Stimulated activated CD4-positive, alpha-beta T cell treated with anti-CD3 and anti-CD28 coated beads, Interleukin-2, amount 100 ng/mL, for 48 hours (primary cell): ENCODE data around the gene GNG2.

Source experiments
- DNase-seq, 2 donors: peaks; one replicate each; pipeline ENCODE4 v3.0.0-alpha.2; 2020

Gene GNG2

DNA sequence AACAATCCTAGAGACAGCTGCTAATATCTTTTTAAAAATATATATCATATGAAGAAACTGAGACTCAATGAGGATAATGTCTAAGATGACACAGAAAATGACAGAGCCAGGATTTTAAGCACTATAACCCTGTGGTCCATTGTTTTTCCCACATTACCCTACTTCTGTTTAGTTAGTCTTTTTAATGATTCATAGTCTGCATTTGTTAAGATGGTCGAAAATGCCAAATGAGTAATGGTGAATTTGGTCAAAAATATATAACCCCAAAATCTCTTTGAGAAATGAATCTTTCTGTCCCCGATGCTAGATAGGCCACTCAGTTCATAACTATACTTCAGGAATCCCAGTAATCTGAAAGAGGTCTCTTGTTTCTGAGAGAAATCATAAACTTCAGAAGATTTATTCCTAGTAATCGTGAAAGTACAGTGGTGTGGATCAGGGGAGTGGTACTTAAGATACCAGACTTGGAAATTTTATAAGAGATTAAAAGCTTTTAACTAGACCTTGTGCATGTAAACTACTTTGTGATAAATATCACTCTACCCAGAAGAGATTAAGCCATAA, 139.7 kb downstream of the GNG2 start:
- DNase-seq: no peak

DNA sequence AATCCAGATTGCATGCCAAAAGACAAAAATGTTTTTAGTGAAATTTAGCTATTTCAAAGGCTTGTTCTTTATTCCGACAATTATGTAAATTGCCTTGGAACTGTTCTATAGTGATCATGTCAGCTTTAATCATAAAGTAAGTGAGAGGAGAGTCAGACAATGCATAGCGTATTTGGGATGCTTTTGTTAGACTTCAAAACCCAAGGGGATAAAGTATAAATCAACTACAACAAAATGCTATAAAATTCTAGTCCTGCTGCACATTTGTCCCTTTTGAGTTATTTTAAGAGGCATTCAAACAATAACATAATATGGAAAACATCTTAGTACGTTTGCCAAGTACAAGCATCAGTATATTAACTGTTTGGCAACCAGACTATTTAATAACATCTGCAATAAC, 140.3 kb downstream of the GNG2 start:
- DNase-seq: no peak

DNA sequence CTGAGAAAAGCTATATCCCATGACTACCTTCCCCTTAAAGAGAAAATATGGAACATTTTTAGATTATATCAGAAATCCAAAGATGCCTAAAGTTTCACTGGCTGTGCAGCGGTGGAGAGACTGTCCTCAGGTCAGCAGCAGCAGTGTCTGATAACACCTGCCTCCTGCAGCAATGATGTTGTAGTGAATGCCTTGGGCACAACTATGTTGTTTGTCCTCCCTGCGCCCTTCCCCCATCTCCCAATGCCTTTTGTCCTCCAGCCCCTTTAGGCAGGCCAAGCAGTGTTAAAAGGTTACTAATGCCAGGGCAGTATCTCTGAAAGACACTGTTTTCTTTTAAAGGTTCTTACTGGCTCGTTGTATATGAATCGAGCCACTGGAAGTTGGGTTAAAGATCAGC, 142.1 kb downstream of the GNG2 start:
- DNase-seq: no peak

DNA sequence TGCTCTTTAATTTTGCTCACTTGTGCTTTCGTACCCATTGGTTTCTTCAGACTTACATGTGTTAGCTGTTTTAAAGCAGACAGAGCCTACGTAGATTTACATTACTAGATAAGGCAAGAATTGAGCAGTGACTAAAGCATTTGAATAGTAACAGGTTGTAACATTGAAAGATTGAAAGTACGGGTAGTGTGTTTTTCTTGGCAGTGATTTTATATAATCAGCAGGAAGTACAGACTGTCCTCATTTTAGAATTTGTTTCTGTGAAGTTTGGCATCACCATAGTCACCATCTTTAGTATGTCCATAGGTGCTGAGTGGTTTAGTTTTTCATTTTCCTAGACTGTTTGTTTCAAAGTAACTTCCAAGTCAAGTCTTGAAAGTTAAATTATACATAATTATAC, 142.9 kb downstream of the GNG2 start:
- DNase-seq: no peak

DNA sequence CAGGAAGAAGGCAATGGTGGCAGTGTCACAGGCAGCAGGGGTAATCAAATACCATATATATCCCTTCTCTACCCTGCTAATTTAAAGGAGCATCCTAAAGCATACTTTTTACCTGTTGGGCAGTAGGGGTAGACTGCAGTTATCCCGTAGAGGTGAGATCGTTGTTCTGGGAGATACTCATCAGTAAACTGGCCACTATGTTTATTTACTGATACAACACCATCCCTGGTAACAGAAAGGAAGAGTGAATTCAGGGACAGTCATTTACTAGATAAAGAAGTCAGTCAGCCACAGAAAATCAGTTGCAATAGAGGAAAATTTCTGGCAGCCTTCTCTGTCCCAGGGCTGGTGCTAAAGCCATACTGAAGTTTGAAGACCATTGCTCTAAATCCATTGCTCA, 145.2 kb downstream of the GNG2 start:
- no peak for DNase-seq

DNA sequence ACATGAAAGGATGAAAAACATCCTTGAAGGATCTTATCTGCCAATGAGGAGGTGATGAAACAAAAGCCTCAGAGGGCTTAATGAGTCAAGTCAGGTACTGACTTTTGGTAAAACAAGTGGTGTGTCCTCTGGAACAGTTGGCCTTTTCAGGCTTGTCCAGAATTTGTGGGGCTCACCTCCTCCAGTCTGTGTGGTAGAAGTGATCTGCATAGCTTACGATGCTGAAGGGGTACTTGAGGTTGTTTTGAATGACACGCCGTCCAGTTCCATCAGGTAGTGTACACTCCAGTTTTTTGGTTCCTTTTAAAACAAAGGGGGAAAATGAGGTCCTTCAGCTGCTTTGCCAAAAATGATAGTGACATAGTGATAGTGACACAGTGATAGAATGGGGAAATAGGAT, 145.9 kb downstream of the GNG2 start:
- no peak for DNase-seq

DNA sequence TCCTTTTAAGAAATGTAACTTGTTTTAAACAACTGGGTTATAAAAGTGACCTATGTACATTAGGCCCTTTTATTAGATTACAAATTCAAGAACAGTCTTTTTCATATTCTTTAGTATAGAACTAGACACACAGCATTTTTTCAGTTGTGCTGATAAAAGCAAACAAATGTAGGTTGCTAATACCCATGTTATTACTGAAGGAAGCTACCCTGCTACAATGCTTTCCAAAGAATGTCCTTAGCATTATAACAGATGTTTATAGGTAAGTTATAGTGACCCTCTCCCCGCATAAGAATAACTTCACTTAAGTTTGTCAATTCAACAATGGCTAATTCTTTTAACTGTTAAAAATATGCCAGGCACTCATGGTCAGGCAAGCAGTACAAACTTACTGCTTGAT, 146.8 kb downstream of the GNG2 start:
- no peak for DNase-seq

DNA sequence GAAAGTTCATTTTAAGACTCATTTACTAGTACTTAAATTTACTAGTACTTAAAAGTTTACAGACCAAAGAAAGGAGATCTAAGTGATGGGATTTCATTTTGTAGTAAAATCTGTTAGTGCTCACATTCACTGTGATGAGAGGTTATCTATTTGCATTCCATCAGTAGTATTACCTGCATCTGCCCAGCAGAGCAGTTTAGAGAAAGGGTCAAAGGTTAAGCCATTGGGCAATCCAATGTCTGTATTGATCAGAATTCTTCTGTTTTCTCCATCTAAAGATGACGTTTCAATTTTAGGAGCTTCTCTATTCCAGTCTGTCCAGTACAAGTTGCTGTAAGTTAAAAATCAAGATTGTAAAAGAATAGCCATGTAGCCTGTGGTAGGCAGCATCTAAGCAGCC, 147.2 kb downstream of the GNG2 start:
- no peak for DNase-seq

DNA sequence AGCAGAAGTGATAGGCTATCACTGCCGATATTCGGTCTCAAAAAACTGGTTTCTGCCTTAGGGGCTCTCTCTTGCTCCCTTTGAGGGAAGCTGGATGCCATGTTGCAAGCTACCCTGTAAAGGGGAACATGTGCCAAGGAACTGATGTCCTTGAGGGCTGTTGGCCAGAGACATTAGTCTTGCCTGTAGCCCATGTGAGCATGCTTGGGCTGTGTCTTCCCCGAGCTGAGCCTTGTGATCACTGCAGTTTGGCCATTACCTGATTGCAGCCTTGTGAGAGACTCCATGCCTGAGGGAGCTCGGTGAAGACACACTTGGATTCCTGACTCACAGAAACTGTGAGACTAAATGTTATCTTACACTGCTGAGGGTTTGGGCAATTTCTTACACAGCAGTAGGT, 147.7 kb downstream of the GNG2 start:
- DNase-seq: no peak

DNA sequence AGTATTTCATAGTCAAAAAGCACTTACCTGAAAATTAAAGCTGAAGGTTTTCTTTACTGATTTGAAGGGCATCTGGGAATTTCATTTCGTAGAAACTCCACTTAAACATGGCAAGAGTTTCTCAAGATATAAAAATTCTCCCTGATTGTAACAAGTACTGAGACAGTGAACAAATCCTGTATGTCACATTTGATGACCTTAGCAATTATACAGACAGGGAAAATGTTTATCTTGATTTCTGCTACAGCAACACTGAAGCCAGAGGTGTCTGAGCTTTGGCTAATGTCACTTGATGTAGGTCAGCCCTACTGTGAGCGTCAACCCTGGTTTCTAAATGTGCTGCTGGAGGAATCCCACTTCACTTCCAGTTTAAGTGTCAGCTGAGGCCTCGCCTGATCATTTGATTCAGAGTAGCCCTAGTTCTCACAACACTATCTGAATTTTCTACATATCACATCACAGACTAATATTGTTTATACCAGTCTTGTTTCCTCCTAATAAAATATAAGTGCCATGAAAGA, 149.8 kb downstream of the GNG2 start:
- DNase-seq: no peak

DNA sequence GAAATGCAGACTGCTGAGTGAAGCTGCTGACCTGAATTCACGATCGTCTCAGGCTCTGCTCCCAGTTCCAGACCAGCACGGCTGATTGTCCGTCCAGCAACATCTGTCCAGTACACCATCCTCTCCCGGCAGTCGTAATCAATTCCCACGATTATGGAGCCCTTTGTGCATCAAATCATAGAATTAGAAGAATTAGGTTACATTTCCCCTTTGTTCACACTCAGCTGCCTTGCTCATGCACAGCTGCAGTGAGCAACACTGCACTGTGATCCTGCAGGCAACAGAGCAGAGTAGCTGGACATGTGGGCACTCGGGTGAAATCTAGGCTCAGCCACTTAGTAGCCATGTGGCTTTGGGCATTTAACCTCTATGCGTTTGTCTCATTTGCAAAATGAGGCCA, 151.1 kb downstream of the GNG2 start:
- DNase-seq: no peak

DNA sequence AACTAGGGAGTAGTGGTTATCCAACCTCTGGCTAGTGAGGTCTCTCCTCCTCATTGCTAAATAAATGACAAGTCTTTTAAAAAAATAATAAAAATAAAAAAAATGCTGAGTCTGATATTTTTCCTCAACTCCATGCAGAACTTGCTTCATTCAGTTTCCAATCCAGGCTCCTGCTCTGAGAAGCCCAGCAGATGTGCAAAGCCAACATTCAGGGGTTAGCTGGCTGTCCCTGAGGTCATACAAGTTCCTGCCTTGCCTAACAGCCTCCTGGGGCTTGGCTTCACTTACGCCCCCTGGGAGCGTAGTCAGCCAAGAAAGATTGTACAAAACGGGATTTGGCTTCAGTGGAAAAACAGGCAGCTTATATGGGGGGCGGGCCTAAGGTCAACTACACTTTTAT, 152.2 kb downstream of the GNG2 start:
- no peak for DNase-seq

DNA sequence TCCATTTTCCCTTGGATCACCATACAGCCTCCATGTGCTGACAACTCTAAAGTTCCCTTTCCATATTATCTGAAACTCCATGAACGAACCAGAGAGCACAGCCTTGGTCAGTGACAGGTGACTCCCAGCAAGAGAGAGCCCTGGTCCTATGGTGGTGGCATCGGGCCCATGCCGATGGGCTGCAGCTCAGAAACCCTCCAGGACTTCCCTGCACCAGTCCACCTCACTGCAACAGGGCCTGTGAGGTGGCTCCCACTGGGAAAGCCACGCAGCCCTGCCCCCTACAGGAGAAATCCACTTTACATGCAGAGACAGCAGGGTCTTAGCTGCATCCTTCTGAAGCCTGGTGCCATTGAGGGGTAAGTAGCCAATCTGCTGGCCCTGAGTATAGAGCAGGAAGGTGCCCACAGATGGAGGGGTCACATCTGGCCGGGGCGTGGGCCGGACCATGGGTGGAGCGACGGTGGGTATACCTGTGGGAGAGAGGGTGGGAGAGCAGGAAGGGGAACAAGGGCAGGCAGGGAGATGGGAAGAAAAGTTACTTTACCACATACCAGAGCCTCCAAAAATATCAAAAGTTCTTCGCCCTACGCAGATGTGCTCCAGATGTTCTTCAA, 153.7 kb downstream of the GNG2 start:
- DNase-seq: no peak

DNA sequence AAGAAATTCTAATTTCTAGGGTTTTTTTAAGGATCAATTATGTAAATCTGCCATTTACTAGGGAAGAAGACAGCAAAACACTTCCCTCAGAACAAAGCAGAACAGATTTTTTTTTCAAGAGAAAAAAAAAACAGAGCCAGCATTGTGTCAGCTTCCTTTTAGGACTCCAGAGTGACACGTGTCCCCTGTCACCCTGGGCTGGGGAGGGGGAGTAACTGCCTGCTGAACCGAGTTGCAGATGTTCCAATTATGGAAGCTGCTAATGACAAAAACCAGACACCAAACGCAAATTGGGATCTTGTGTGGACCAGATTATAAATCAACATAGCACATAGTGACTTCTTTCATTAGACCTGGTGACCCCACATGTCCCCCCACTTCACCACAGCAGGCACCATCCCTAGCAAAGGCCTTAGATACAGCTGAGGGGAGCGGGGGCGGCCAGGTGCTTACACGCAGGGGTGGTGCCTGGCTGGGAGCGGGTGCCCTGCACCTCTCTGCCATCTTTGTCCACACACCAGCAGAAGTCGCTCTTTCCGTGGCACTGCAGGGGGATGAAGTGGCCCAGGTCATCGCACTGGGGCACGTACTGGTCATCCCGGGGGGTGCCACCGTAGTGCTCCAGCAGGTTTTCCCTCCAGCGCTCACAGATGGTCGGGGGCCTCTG, 154.3 kb downstream of the GNG2 start:
- DNase-seq: no peak

DNA sequence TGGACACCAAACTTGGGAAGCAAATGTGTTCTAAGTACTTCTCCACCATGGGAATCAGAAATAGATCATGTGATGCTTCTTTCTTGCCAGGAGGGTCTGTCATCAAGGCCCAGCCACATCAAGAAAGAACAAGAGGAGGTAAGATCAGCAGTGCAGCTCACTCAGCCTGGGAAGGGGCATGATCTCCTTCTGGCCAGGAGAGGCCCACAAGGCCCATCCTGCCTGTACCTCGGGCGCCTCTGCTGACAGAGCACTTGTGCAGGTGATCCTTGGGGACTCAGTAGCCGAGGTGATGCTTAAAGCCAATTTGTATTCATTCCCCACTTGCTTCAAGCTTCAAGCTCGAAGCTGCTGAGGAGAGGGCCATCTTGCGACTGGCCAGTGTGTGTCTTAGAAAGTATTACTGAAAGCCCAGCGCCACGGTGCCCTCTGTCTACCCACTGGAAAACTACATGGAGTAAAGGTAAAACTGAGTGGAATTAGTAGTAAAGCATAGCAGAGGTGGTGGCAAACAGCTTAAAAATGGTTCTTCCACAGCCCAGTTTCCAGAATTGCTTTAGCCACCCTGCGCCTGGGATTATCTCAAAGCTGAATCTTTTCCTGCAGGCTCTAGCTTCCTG, 155.1 kb downstream of the GNG2 start:
- no peak for DNase-seq

DNA sequence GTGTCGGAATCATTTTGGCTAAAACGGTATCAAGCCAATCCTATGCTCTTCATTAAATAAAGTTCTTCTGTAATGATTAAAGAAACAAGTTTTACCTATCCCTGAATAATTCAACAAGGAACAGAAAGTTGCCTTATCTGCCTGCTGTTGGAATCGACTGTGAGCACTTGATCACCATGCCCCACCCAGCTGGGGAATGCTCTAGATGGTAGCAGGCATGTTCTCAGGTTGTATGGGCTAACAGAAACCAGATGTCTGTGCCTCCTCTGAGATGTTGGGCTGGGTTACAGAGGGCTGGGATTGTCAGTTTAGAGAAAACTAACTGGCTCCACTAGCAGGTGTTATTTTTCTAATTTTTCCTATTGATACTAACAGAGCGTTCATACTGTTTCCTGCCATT, 157.8 kb downstream of the GNG2 start:
- no peak for DNase-seq

DNA sequence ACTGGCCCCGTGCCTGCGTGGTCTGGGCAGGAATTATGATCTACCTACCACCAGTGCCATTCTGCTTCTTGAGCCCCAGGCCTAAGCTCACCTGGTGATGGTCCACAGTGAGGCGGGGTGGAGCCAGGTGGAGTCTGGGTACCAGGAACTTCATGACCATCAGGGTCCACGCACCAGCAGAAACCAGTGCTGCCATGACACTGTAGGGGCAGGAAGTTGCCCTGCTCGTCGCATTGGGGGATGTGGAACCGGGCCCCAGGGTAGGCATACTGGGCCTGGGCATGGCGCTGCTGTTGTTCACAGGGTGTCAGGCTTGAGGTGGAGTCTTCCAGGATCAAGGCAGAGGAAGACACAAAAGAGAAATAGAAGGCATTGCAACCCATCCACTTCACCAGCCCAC, 158.6 kb downstream of the GNG2 start:
- no peak for DNase-seq
